ENCODE data around the gene SPPL2B. TPM values are rescaled to one million over a fixed set of nuclear protein-coding genes. Genes with fewer than 3 reads are reported as not detected.

SPPL2B gene
- total RNA-seq, 1 donor: 32.6 TPM

- Histone ChIP-seq H3K4me2 (ENCODE audit: insufficient read depth, low read length) (no peak overlapping the region), H4K20me1 (ENCODE audit: insufficient read depth, low read length) (peaks cover 37% of the 10 kb centered on the region), H3K4me3 (ENCODE audit: insufficient read depth, low read length) (no peak overlapping the region), H3K27me3 (ENCODE audit: insufficient read depth, low read length) (no peaks in the 10 kb centered on the region), H3K4me1 (ENCODE audit: insufficient read depth, low read length) (peaks cover 9% of the 10 kb centered on the region), H3K79me2 (ENCODE audit: insufficient read depth, low read length) (peaks cover 91% of the 10 kb centered on the region), H3K27ac (ENCODE audit: low read depth, low read length) (no peak overlapping the region), H3K9me3 (ENCODE audit: low read depth, low read length) (no peaks in the 10 kb centered on the region), H3K36me3 (ENCODE audit: insufficient read depth, low read length) (no peaks in the 10 kb centered on the region), H2AFZ (ENCODE audit: low read length) (no peak overlapping the region)
- no peak for DNase-seq (ENCODE audit: insufficient read length, low spot score, missing footprints)
- no peak for TF ChIP-seq CTCF (IDR thresholded peaks at IDR 0.05; ENCODE audit: extremely low read depth, low read depth, low read length)
Measured at GRCh38 chr19:2333027-2333806, 4.7 kb downstream of the SPPL2B start.

GRCh38 chr19:2333807-2334211 is 5.3 kb downstream of the SPPL2B start:
- no peak for DNase-seq (ENCODE audit: insufficient read length, low spot score, missing footprints)

GRCh38 chr19:2334426-2334825 is 5.9 kb downstream of the SPPL2B start:
- H3K4me1 ChIP-seq (ENCODE audit: insufficient read depth, low read length): peaks cover 4% of the 10 kb centered on the region
- H3K79me2 ChIP-seq (ENCODE audit: insufficient read depth, low read length): peaks cover 81% of the 10 kb centered on the region
- H3K4me2 ChIP-seq (ENCODE audit: insufficient read depth, low read length): no peak overlapping the region
- no peak for TF ChIP-seq CTCF (IDR thresholded peaks at IDR 0.05; ENCODE audit: extremely low read depth, low read depth, low read length)
- H4K20me1 ChIP-seq (ENCODE audit: insufficient read depth, low read length): peaks cover 37% of the 10 kb centered on the region
- H3K4me3 ChIP-seq (ENCODE audit: insufficient read depth, low read length): no peak overlapping the region
- no peaks in the 10 kb centered on the region for H3K36me3 ChIP-seq (ENCODE audit: insufficient read depth, low read length)
- no peak for DNase-seq (ENCODE audit: insufficient read length, low spot score, missing footprints)
- no peaks in the 10 kb centered on the region for H3K27me3 ChIP-seq (ENCODE audit: insufficient read depth, low read length)
- H3K9me3 ChIP-seq (ENCODE audit: low read depth, low read length): no peaks in the 10 kb centered on the region
- no peak overlapping the region for H3K27ac ChIP-seq (ENCODE audit: low read depth, low read length)
- H2AFZ ChIP-seq (ENCODE audit: low read length): no peak overlapping the region

More at GRCh38 chr19:2333807-2334211, 5.3 kb downstream of the SPPL2B start:
- H3K79me2 ChIP-seq (ENCODE audit: insufficient read depth, low read length): peaks cover 88% of the 10 kb centered on the region
- no peak overlapping the region for H3K4me2 ChIP-seq (ENCODE audit: insufficient read depth, low read length)
- H3K9me3 ChIP-seq (ENCODE audit: low read depth, low read length): no peaks in the 10 kb centered on the region
- no peak for TF ChIP-seq CTCF (IDR thresholded peaks at IDR 0.05; ENCODE audit: extremely low read depth, low read depth, low read length)
- H3K27me3 ChIP-seq (ENCODE audit: insufficient read depth, low read length): no peaks in the 10 kb centered on the region
- no peak overlapping the region for H3K27ac ChIP-seq (ENCODE audit: low read depth, low read length)
- H3K4me3 ChIP-seq (ENCODE audit: insufficient read depth, low read length): no peak overlapping the region
- no peaks in the 10 kb centered on the region for H3K36me3 ChIP-seq (ENCODE audit: insufficient read depth, low read length)
- H3K4me1 ChIP-seq (ENCODE audit: insufficient read depth, low read length): peaks cover 9% of the 10 kb centered on the region
- no peak overlapping the region for H2AFZ ChIP-seq (ENCODE audit: low read length)
- H4K20me1 ChIP-seq (ENCODE audit: insufficient read depth, low read length): peaks cover 37% of the 10 kb centered on the region

- Histone ChIP-seq H3K4me1 (ENCODE audit: insufficient read depth, low read length) (no peaks in the 10 kb centered on the region), H3K79me2 (ENCODE audit: insufficient read depth, low read length) (peaks cover 75% of the 10 kb centered on the region), H4K20me1 (ENCODE audit: insufficient read depth, low read length) (peaks cover 34% of the 10 kb centered on the region), H2AFZ (ENCODE audit: low read length) (no peak overlapping the region), H3K27ac (ENCODE audit: low read depth, low read length) (no peak overlapping the region), H3K36me3 (ENCODE audit: insufficient read depth, low read length) (no peaks in the 10 kb centered on the region), H3K4me3 (ENCODE audit: insufficient read depth, low read length) (no peak overlapping the region), H3K27me3 (ENCODE audit: insufficient read depth, low read length) (no peaks in the 10 kb centered on the region), H3K9me3 (ENCODE audit: low read depth, low read length) (no peaks in the 10 kb centered on the region), H3K4me2 (ENCODE audit: insufficient read depth, low read length) (no peak overlapping the region)
- no peak for TF ChIP-seq CTCF (IDR thresholded peaks at IDR 0.05; ENCODE audit: extremely low read depth, low read depth, low read length)
- no peak for DNase-seq (ENCODE audit: insufficient read length, low spot score, missing footprints)
Measured at GRCh38 chr19:2334986-2335846, 6.7 kb downstream of the SPPL2B start.

Measured in osteoblast (primary cell).